ENCODE measurements around the gene ASIP. TPM values are rescaled to one million over a fixed set of nuclear protein-coding genes. Genes with fewer than 3 reads are reported as not detected.

Gene ASIP
- total RNA-seq, 1 experiment from 2014 or later = not detected

GRCh38 chr20:34216382-34216742, 24.9 kb upstream of the ASIP start:
- Histone ChIP-seq H3K14ac (ENCODE audit: insufficient read depth, low read length) (no peak overlapping the region), H2AK5ac (ENCODE audit: insufficient read length, low read length) (no peak overlapping the region), H3K4me2 (ENCODE audit: insufficient read depth, insufficient read length, low read length) (no peak overlapping the region), H4K8ac (replicated peaks; ENCODE audit: insufficient read length, low read depth, low read length) (no peak overlapping the region), H3K79me1 (ENCODE audit: insufficient read depth, low read depth, low read length, poor library complexity, severe bottlenecking) (no peaks in the 10 kb centered on the region), H3K9ac (ENCODE audit: extremely low read depth, insufficient read length, low read length) (no peak overlapping the region), H2BK20ac (ENCODE audit: low read depth, low read length, poor library complexity, severe bottlenecking) (no peak overlapping the region), H3K27me3 (ENCODE audit: insufficient read depth, low read length) (no peaks in the 10 kb centered on the region; the same call in 1 of the 2 replicates), H3K23ac (ENCODE audit: insufficient read length, low read depth, low read length) (no peak overlapping the region), H3K79me2 (ENCODE audit: insufficient read depth, low read length) (no peaks in the 10 kb centered on the region), H2BK5ac (ENCODE audit: insufficient read length, low read length) (no peak overlapping the region), H2BK15ac (ENCODE audit: low read depth, low read length) (no peak overlapping the region), H2BK120ac (ENCODE audit: low read depth, low read length, poor library complexity, severe bottlenecking) (no peak overlapping the region), H3K23me2 (ENCODE audit: insufficient read length, low read depth, low read length, poor library complexity, severe bottlenecking) (peaks cover 4% of the 10 kb centered on the region), H2BK12ac (ENCODE audit: insufficient read length, low read depth, low read length) (no peak overlapping the region), H3K4me1 (ENCODE audit: insufficient read depth, low read length) (no peaks in the 10 kb centered on the region), H4K5ac (ENCODE audit: insufficient read length, low read depth, low read length) (no peak overlapping the region), H2AFZ (ENCODE audit: low read length) (no peak overlapping the region), H3K4ac (ENCODE audit: low read depth, low read length) (no peak overlapping the region), H3K56ac (ENCODE audit: insufficient read length, low read depth, low read length) (no peak overlapping the region), H4K91ac (ENCODE audit: insufficient read length, low read depth, low read length) (no peak overlapping the region), H3T11ph (ENCODE audit: low read length) (no peak overlapping the region), H3K9me3 (ENCODE audit: control insufficient read depth, low read depth, low read length) (no peaks in the 10 kb centered on the region), H3K18ac (ENCODE audit: insufficient read length, low read depth, low read length) (no peak overlapping the region), H3K27ac (ENCODE audit: insufficient read length, low read depth, low read length) (no peak overlapping the region), H4K20me1 (ENCODE audit: control insufficient read depth, insufficient read depth, insufficient read length) (no peaks in the 10 kb centered on the region)
- no peak overlapping the region for H3K27ac Mint-ChIP-seq
- WGBS (ENCODE audit: extremely low coverage, insufficient read length, low lambda C conversion rate) = no CpG with 5 or more reads among the region's 2 CpGs
- H3K4me3 Mint-ChIP-seq = peak overlapping the region in 1 of 2 experiments; percentile 74; a peak in 4 of 5 replicates
- DNase-seq = no peak
- peaks cover 46% of the 10 kb centered on the region for H3K27me3 Mint-ChIP-seq (ENCODE audit: low read depth)
- H3K9me3 Mint-ChIP-seq = peaks cover 7 to 8% of the 10 kb centered on the region in 2 experiments
- peaks cover 6 to 11% of the 10 kb centered on the region in 2 experiments; a peak in 2 of 4 replicates for H3K4me1 Mint-ChIP-seq
- TF ChIP-seq CTCF (conservative IDR thresholded peaks at IDR 0.05) = no peak
- H3K36me3 Mint-ChIP-seq (ENCODE audit: insufficient read depth in 1 of 3, low read depth in 3 of 3) = peaks cover 0 to 1% (median 0%) of the 10 kb centered on the region in 3 experiments; a peak in 1 of 7 replicates

All from H9 (cell line).